ENCODE data around the gene ERCC4. TPM values are rescaled to one million over a fixed set of nuclear protein-coding genes. Genes with fewer than 3 reads are reported as not detected.
"Not testable (repeated sequence)": the region's sequence is repeated elsewhere in the genome, so short reads cannot be mapped to it uniquely, and the experiment has no call there.

The ERCC4 gene
- total RNA-seq, 1 donor from 2014 or later: 11.9 TPM

DNA sequence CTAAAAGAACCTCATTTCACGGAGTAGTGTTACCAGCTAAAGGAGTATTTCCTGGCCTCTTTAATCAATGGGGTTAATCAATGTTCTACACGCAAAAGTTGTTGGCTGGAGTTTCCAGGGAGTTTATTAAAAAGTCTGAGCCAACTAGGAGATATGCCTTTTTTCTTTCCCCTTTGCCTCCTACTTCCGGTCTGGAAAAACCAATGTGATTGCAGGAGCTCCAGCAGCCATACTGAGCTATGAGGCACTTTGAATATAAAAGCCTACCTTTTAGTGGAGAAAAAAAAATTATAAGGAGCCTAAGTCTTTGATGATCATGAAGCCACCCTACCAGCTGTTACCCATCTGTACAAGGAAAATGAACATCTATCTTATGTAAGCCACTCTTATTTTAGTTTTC, 17.9 kb upstream of the ERCC4 start:
- intact Hi-C loops (cut with micrococcal nuclease): no loop called here
- peaks cover 6% of the 10 kb centered on the region for H3K27me3 Mint-ChIP-seq (ENCODE audit: low read depth)
- H3K4me3 Mint-ChIP-seq (ENCODE audit: low read depth): no peak overlapping the region
- no peak for DNase-seq (ENCODE audit: low spot score)
- no peaks in the 10 kb centered on the region for H3K9me3 Mint-ChIP-seq
- no peaks in the 10 kb centered on the region for H3K4me1 Mint-ChIP-seq (ENCODE audit: low read depth)
- H3K36me3 Mint-ChIP-seq (ENCODE audit: low read depth): no peaks in the 10 kb centered on the region
- H3K27ac Mint-ChIP-seq: no peak overlapping the region

DNA sequence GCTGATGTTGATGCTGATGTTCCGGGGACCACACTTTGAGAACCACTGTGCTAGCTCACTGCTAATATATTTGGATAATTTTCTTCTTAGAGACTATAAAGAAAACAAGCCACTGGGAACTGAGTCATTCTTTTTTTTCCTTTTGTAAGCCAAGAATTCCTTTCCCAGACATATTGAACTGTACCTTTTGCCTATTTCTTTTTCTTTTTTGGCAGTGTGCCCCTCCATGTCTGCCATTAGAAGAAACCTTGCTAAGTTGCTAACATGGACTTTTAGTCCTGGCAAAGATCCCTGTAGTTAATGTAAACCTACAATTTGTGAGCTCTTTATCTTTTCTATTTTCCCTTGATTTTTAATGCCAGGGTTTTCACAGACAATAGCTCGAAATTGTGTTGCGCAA, 17.3 kb upstream of the ERCC4 start:
- no peak for DNase-seq (ENCODE audit: low spot score)
- H3K36me3 Mint-ChIP-seq (ENCODE audit: low read depth): no peaks in the 10 kb centered on the region
- intact Hi-C loops (cut with micrococcal nuclease): no loop called here
- H3K4me3 Mint-ChIP-seq (ENCODE audit: low read depth): no peak overlapping the region
- H3K9me3 Mint-ChIP-seq: no peaks in the 10 kb centered on the region
- H3K4me1 Mint-ChIP-seq (ENCODE audit: low read depth): no peaks in the 10 kb centered on the region
- peaks cover 7% of the 10 kb centered on the region for H3K27me3 Mint-ChIP-seq (ENCODE audit: low read depth)
- H3K27ac Mint-ChIP-seq: no peak overlapping the region

DNA sequence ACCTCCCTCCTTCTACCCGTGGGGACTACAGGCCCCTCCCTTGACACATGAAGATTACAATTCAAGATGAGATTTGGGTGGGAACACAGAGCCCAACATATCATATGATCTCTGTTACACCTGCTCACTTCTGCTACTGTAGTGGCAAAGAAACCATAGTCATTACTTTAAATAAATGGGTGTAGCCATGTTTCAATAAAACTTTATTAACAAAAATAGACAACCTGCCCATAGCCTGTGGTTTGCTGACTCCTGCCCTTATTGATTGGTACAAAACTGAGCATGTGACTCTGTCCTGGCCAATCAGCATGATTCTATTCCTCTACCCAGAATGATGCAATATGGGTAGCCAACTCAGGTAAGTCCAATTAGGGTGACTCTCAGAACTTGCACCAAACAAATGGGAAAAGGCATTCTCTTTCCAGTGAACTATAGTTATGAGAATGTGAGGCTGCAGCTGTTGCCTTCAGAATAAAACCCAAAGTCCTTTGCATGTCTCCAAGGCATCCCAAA, 15.7 kb upstream of the ERCC4 start:
- peaks cover 2% of the 10 kb centered on the region for H3K27me3 Mint-ChIP-seq (ENCODE audit: low read depth)
- no peak overlapping the region for H3K4me3 Mint-ChIP-seq (ENCODE audit: low read depth)
- intact Hi-C loops (cut with micrococcal nuclease): no loop called here
- H3K27ac Mint-ChIP-seq: no peak overlapping the region
- DNase-seq (ENCODE audit: low spot score): no peak
- no peaks in the 10 kb centered on the region for H3K9me3 Mint-ChIP-seq
- no peaks in the 10 kb centered on the region for H3K36me3 Mint-ChIP-seq (ENCODE audit: low read depth)
- H3K4me1 Mint-ChIP-seq (ENCODE audit: low read depth): no peaks in the 10 kb centered on the region

DNA sequence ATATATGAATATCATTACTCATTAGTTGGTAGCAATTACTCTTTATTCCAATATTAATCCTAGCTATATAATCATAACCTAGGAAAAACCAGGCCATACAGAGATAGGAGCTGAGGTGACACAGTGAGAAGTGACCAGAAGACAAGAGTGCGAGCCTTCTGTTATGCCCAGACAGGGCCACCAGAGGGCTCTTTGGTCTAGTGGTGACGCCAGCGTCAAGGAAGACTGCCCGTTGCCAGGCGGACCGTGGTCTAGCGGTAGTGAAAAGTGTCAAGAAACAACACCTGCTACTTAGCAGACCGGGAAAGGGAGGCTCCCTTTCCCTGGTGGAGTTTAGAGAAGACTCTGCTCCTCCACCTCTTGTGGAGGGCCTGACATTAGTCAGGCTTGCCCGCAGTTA, 15.1 kb upstream of the ERCC4 start:
- H3K27ac Mint-ChIP-seq; H3K4me1 Mint-ChIP-seq (ENCODE audit: low read depth); H3K36me3 Mint-ChIP-seq (ENCODE audit: low read depth); H3K27me3 Mint-ChIP-seq (ENCODE audit: low read depth); intact Hi-C loops (cut with micrococcal nuclease); H3K9me3 Mint-ChIP-seq; H3K4me3 Mint-ChIP-seq (ENCODE audit: low read depth); DNase-seq (ENCODE audit: low spot score): not testable (repeated sequence)

DNA sequence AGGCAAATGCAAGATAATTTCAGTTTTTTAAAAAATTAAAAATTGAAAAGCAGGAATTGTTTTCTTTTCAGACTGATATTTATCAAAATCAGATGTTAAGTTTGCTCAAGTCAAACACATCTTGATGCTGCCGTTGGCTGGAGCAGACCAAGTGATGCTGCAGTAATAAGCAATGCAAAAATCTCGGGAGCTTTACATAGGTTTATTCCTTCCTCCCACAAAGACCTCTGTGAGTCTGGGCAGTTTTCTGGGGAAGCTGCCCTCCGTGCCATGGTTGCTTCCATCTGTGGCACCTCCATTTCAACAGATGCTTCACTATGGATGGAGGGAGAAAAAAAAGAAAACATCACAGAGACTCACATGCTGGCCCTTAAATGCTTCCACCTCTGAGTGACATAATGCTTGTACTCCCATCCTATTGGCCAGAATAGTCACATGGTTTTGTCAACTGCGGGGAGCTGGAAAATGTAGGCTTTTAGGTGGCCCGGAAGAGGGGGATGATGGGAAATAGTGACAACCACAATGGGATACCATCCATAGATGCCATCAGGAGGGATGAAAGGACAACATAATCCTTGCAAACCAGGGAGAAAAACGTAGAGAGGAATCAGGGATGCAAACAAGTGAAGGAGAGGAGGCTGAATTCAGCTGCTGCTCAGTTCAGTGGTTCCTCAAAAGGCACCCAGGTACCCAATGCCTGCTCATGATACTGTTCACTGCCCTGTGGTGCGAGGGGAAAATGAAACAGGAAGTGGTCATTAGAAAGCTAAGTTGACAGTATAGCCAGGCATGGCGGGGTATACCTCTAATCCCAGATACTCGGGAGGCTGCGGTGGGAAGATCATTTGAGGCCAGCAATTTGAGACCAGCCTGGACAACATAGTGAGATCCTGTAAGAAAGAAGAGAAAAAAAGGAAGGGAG, 13.5 kb upstream of the ERCC4 start:
- peaks cover 4% of the 10 kb centered on the region for H3K27me3 Mint-ChIP-seq (ENCODE audit: low read depth)
- no peaks in the 10 kb centered on the region for H3K9me3 Mint-ChIP-seq
- no peak overlapping the region for H3K4me3 Mint-ChIP-seq (ENCODE audit: low read depth)
- no peaks in the 10 kb centered on the region for H3K36me3 Mint-ChIP-seq (ENCODE audit: low read depth)
- no peak overlapping the region for H3K27ac Mint-ChIP-seq
- DNase-seq (ENCODE audit: low spot score): no peak
- intact Hi-C loops (cut with micrococcal nuclease): no loop called here
- no peaks in the 10 kb centered on the region for H3K4me1 Mint-ChIP-seq (ENCODE audit: low read depth)

DNA sequence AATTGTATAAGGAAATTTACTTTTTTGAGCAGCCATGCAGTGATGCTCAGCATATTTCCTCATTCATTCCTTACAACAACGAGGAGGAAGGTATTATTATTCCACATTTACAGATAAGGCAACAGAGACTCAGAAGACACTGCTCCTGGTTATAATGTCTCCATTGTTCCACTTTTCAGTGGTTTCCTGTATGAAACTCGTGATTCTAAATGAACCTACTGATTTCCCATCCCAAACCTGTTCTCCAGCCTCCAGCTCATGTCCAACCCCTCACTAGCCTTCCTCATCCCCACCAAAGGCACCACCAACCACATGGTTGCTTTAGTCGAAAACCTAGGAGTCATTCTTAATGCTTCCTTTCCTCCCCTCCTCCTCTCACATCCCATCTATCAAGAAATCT, 12.5 kb upstream of the ERCC4 start:
- Mint-ChIP-seq H3K36me3 (ENCODE audit: low read depth) (no peaks in the 10 kb centered on the region), H3K4me3 (ENCODE audit: low read depth) (no peak overlapping the region), H3K27me3 (ENCODE audit: low read depth) (peaks cover 4% of the 10 kb centered on the region), H3K27ac (no peak overlapping the region), H3K4me1 (ENCODE audit: low read depth) (no peaks in the 10 kb centered on the region), H3K9me3 (no peaks in the 10 kb centered on the region)
- intact Hi-C loops (cut with micrococcal nuclease): no loop called here
- DNase-seq (ENCODE audit: low spot score): no peak

DNA sequence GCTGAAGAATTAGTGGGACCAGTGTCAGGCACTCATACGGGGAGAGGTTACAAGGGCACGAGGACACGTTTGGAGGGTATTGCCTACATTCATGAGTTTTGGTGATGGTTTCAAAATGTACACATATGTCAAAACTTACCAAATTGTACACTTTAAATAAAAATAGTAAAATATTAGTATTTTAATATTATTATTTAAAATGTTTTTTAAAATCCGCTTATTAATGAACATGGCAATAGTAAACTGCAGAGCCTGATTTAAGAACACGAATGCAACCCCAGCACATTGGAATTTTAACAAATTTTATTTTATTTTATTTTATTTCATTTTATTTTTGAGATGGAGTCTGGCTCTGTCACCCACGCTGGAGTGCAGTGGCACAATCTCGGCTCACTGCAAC, 10.9 kb upstream of the ERCC4 start:
- no peaks in the 10 kb centered on the region for H3K36me3 Mint-ChIP-seq (ENCODE audit: low read depth)
- no peaks in the 10 kb centered on the region for H3K4me1 Mint-ChIP-seq (ENCODE audit: low read depth)
- no peaks in the 10 kb centered on the region for H3K9me3 Mint-ChIP-seq
- H3K27me3 Mint-ChIP-seq (ENCODE audit: low read depth): peaks cover 4% of the 10 kb centered on the region
- H3K27ac Mint-ChIP-seq: no peak overlapping the region
- DNase-seq (ENCODE audit: low spot score): no peak
- no peak overlapping the region for H3K4me3 Mint-ChIP-seq (ENCODE audit: low read depth)
- intact Hi-C loops (cut with micrococcal nuclease): no loop called here

DNA sequence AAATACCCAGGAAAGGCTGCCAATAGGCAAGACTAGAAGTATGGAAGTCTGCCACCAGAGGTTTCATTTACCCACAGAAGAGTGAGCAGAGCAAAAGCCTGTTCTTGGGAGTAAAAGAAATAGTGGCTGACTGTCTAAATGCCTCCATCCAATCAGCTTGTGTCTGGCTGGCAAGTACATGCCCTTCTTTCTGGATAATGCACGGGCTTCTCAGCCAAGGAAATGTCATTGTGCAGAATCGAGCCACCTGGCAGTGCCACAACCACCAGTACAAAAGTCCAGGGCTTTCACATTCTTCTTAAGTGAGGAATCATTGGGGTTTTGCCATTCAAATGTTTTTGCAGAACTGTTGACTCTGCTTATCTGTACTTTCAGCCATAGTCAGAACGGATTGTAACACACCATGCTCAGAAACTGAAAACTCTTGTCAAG, 10.1 kb upstream of the ERCC4 start:
- Mint-ChIP-seq H3K27ac (no peak overlapping the region), H3K9me3 (no peaks in the 10 kb centered on the region), H3K4me3 (ENCODE audit: low read depth) (no peak overlapping the region), H3K36me3 (ENCODE audit: low read depth) (no peaks in the 10 kb centered on the region), H3K27me3 (ENCODE audit: low read depth) (peaks cover 6% of the 10 kb centered on the region), H3K4me1 (ENCODE audit: low read depth) (no peaks in the 10 kb centered on the region)
- no peak for DNase-seq (ENCODE audit: low spot score)
- intact Hi-C loops (cut with micrococcal nuclease): no loop called here

DNA sequence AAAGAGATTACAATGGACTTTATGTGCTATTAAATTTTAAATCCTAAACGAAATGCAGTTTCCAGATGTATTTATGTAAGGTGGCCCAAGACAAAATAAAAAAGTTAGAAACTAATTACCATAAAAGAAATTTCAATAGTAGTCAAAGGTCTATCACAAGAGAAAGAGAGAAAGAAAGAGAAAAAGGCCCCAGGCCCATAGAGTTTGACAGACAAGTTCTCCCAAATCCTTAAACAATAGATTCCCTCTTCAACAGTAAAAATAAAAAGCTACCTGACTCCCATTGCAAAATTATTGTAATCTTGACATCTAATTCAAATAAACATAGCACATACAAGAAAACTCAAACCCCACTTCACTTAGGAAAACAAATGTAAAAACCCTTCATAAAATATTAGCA, 8.6 kb upstream of the ERCC4 start:
- no peak for DNase-seq (ENCODE audit: low spot score)
- H3K4me3 Mint-ChIP-seq (ENCODE audit: low read depth): no peak overlapping the region
- H3K9me3 Mint-ChIP-seq: no peaks in the 10 kb centered on the region
- no peaks in the 10 kb centered on the region for H3K36me3 Mint-ChIP-seq (ENCODE audit: low read depth)
- H3K27me3 Mint-ChIP-seq (ENCODE audit: low read depth): peaks cover 6% of the 10 kb centered on the region
- intact Hi-C loops (cut with micrococcal nuclease): no loop called here
- no peaks in the 10 kb centered on the region for H3K4me1 Mint-ChIP-seq (ENCODE audit: low read depth)
- H3K27ac Mint-ChIP-seq: no peak overlapping the region

DNA sequence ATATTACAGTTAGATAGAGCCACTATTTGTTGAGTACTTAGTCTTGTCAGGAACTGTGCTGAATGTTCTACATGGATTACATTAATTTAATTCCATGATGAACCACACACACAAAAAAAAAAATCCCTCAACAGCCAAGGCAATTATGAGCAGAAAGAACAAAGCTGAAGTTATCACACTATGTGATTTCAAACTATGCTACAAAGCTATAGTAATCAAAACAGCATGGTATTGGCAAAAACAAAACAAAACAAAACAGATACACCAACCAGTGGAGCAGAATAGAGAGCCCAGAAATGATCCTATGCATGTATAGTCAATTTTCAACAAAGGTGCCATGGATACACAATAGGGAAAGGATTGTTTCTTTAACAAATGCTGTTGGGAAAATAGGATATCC, 8.1 kb upstream of the ERCC4 start:
- H3K27me3 Mint-ChIP-seq (ENCODE audit: low read depth): peaks cover 6% of the 10 kb centered on the region
- intact Hi-C loops (cut with micrococcal nuclease): no loop called here
- H3K4me1 Mint-ChIP-seq (ENCODE audit: low read depth): no peaks in the 10 kb centered on the region
- no peaks in the 10 kb centered on the region for H3K9me3 Mint-ChIP-seq
- no peaks in the 10 kb centered on the region for H3K36me3 Mint-ChIP-seq (ENCODE audit: low read depth)
- H3K4me3 Mint-ChIP-seq (ENCODE audit: low read depth): no peak overlapping the region
- DNase-seq (ENCODE audit: low spot score): no peak
- H3K27ac Mint-ChIP-seq: no peak overlapping the region

DNA sequence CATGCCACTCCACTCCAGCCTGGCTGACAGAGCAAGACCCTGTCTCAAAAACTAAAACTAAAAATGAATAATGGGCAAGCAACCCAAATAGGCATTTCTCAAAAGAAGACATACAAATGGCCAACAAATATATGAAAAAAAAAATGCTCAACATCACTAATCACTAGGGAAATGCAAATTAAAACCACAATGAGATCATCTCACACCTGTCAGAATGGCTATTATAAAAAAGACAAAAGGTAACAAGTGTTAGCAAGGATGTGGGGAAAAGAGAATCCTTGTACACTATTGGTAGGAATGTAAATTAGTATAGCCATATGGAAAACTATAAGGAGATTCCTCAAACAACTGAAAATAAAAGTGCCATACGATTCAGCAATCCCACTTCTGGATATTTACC, 7.1 kb upstream of the ERCC4 start:
- peaks cover 4% of the 10 kb centered on the region for H3K27me3 Mint-ChIP-seq (ENCODE audit: low read depth)
- no peaks in the 10 kb centered on the region for H3K4me1 Mint-ChIP-seq (ENCODE audit: low read depth)
- no peaks in the 10 kb centered on the region for H3K36me3 Mint-ChIP-seq (ENCODE audit: low read depth)
- H3K4me3 Mint-ChIP-seq (ENCODE audit: low read depth): no peak overlapping the region
- no peak overlapping the region for H3K27ac Mint-ChIP-seq
- no peak for DNase-seq (ENCODE audit: low spot score)
- intact Hi-C loops (cut with micrococcal nuclease): no loop called here
- H3K9me3 Mint-ChIP-seq: no peaks in the 10 kb centered on the region

DNA sequence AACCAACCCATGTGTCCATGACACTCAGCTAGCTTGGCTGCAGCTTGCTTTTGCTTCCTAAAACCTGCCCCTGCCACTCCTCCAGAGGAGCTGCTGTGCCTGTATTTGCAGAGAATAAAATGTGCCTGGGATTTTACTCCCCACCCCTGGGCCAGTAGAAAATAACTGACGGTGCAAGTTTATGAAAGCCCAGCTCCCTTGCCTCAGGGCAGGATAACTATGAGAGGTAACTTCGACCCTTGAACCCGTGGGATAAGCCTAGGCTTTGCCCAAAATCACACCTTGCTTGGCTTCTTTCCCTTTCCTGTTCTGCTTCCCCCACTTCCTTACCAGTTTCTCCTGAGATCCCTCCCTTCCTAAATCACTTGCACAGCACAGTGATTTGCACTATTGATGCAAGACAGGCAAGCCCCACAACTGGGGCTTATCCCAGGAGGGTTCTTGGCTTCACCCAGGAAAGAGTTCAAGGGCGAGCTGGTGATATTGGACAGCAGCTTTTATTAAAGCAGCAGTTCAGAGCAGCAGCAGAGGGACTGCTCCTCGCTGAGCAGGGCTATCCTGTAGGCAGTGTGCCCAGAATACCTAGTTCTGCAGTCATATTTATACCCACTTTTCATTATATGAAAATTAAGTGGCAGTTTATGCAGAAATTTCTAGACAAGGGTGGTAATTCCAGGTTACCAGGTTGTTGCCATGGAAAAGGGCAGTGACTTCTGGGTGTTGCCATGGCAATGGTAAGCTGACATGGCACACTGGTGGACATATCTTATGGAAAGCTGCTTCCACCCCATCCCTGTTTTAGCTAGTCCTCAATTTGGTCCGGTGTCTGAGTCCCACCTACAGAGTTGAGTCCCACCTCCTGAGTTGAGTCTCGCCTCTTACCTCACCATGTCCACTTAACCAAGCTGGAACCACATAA, 6.3 kb upstream of the ERCC4 start:
- no peaks in the 10 kb centered on the region for H3K4me1 Mint-ChIP-seq (ENCODE audit: low read depth)
- H3K4me3 Mint-ChIP-seq (ENCODE audit: low read depth): no peak overlapping the region
- no peak for DNase-seq (ENCODE audit: low spot score)
- H3K27ac Mint-ChIP-seq: no peak overlapping the region
- H3K9me3 Mint-ChIP-seq: no peaks in the 10 kb centered on the region
- no peaks in the 10 kb centered on the region for H3K36me3 Mint-ChIP-seq (ENCODE audit: low read depth)
- peaks cover 10% of the 10 kb centered on the region for H3K27me3 Mint-ChIP-seq (ENCODE audit: low read depth)
- intact Hi-C loops (cut with micrococcal nuclease): no loop called here
